ENCODE results near the gene CILP2. TPM values are rescaled to one million over a fixed set of nuclear protein-coding genes. Genes with fewer than 3 reads are reported as not detected.

CILP2 gene
- total and polyA plus RNA-seq, 8 donors, result under 0.01 to 1.4 (median 0.39) TPM; not detected in 4

GRCh38 chr19:19580418-19580817 lies 42.4 kb downstream of the CILP2 start:
- no peak for TF ChIP-seq POLR2A (IDR thresholded peaks at IDR 0.05)
- TF ChIP-seq POLR2AphosphoS5 (IDR thresholded peaks at IDR 0.05), result peak in 2 of 3 donors; percentile 15 to 52
- intact Hi-C loops (cut with DNase I; ENCODE audit: low total_unique reads), result no loop called here
- Histone ChIP-seq H3K9me3 (no peaks in the 10 kb centered on the region), H3K4me1 (peaks cover 0 to 22% (median 13%) of the 10 kb centered on the region in 4 donors), H3K4me3 (no peak overlapping the region), H3K27me3 (no peaks in the 10 kb centered on the region), H3K36me3 (no peaks in the 10 kb centered on the region), H3K27ac (peak overlapping the region; percentile 37 to 77 (median 60))
- peak; percentile 50 to 63 for DNase-seq
- WGBS, 5 donors, result 30 to 57% (median 45%) methylated on average over 4 of the region's 4 CpGs

- 90 to 94% (median 92%) methylated on average over 12 to 13 of the region's 13 CpGs for WGBS, 5 donors
- peaks cover 0 to 22% (median 13%) of the 10 kb centered on the region in 4 donors for H3K4me1 ChIP-seq
- DNase-seq, result no peak
Measured at GRCh38 chr19:19581391-19581790, 43.3 kb downstream of the CILP2 start.

GRCh38 chr19:19582471-19582870 lies 44.4 kb downstream of the CILP2 start:
- H3K4me1 ChIP-seq, result peaks cover 0 to 22% (median 13%) of the 10 kb centered on the region in 4 donors
- no peaks in the 10 kb centered on the region for H3K9me3 ChIP-seq
- H3K36me3 ChIP-seq, result no peaks in the 10 kb centered on the region
- no peak overlapping the region for H3K4me3 ChIP-seq
- 87 to 95% (median 92%) methylated on average over 6 of the region's 6 CpGs for WGBS, 5 donors
- DNase-seq, result no peak
- intact Hi-C loops (cut with DNase I; ENCODE audit: low total_unique reads), result no loop called here
- H3K27me3 ChIP-seq, result no peaks in the 10 kb centered on the region
- TF ChIP-seq EP300 (IDR thresholded peaks at IDR 0.05) (no peak), POLR2A (IDR thresholded peaks at IDR 0.05) (no peak), POLR2AphosphoS5 (IDR thresholded peaks at IDR 0.05) (no peak), CTCF (IDR thresholded peaks at IDR 0.05) (no peak)
- H3K27ac ChIP-seq, result no peak overlapping the region

More at GRCh38 chr19:19581391-19581790, 43.3 kb downstream of the CILP2 start:
- Histone ChIP-seq H3K4me3 (no peak overlapping the region), H3K9me3 (no peaks in the 10 kb centered on the region), H3K27ac (peak overlapping the region in 1 of 5 donors; percentile 60), H3K36me3 (no peaks in the 10 kb centered on the region), H3K27me3 (no peaks in the 10 kb centered on the region)
- TF ChIP-seq POLR2A (IDR thresholded peaks at IDR 0.05) (no peak), EP300 (IDR thresholded peaks at IDR 0.05) (no peak), POLR2AphosphoS5 (IDR thresholded peaks at IDR 0.05) (no peak), CTCF (IDR thresholded peaks at IDR 0.05) (no peak)
- intact Hi-C loops (cut with DNase I; ENCODE audit: low total_unique reads), result no loop called here

GRCh38 chr19:19584356-19584755 lies 46.3 kb downstream of the CILP2 start:
- no peaks in the 10 kb centered on the region for H3K9me3 ChIP-seq
- DNase-seq, result no peak
- no peak overlapping the region for H3K27ac ChIP-seq
- WGBS, 5 donors, result 92 to 95% (median 92%) methylated on average over 3 to 6 of the region's 6 CpGs
- H3K36me3 ChIP-seq, result no peaks in the 10 kb centered on the region
- H3K4me3 ChIP-seq, result no peak overlapping the region
- intact Hi-C loops (cut with DNase I; ENCODE audit: low total_unique reads), result no loop called here
- peaks cover 0 to 22% (median 13%) of the 10 kb centered on the region in 4 donors for H3K4me1 ChIP-seq
- H3K27me3 ChIP-seq, result no peaks in the 10 kb centered on the region
- no peak for TF ChIP-seq CTCF (IDR thresholded peaks at IDR 0.05)

GRCh38 chr19:19587771-19588170 lies 49.7 kb downstream of the CILP2 start:
- H3K4me1 ChIP-seq, result peaks cover 12 to 20% (median 14%) of the 10 kb centered on the region in 4 donors
- 94 to 97% (median 95%) methylated on average over 5 of the region's 5 CpGs for WGBS, 5 donors
- intact Hi-C loops (cut with DNase I; ENCODE audit: low total_unique reads), result no loop called here
- no peak for TF ChIP-seq EP300 (IDR thresholded peaks at IDR 0.05)
- TF ChIP-seq POLR2AphosphoS5 (IDR thresholded peaks at IDR 0.05), result no peak
- DNase-seq, result no peak
- no peak overlapping the region for H3K27ac ChIP-seq
- H3K9me3 ChIP-seq, result no peaks in the 10 kb centered on the region
- H3K4me3 ChIP-seq, result no peak overlapping the region
- H3K36me3 ChIP-seq, result no peaks in the 10 kb centered on the region
- H3K27me3 ChIP-seq, result no peaks in the 10 kb centered on the region

All from stomach (tissue), 9 donors.